ENCODE measurements around the gene RNF207. TPM values are rescaled to one million over a fixed set of nuclear protein-coding genes. Genes with fewer than 3 reads are reported as not detected.

The RNF207 gene
- total RNA-seq, 1 donor from 2014 or later: not detected

DNA sequence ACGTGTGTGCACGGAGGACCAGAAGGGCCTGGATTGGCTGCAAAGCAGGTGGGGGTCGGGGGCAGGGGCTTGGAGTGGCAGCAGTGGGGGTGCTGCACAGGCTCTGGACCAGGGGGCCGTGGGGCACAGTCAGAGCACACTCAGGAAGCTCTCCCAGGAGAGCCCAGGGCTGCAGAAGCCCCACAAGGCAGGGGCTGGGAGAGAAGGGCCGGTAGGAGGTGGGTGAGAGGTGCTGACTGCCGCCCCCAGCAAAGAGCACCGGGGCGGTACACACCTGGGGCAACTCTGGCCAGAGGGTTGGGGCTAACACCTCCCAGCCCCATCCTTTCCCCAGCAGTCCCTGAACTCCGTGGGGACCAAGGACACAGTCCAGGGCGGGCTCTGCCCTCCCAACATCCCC lies 39.7 kb upstream of the RNF207 start:
- Mint-ChIP-seq H3K36me3 (ENCODE audit: low read depth, unreplicated experiment) (no peaks in the 10 kb centered on the region), H3K4me1 (ENCODE audit: unreplicated experiment) (no peaks in the 10 kb centered on the region), H3K9me3 (ENCODE audit: unreplicated experiment) (no peaks in the 10 kb centered on the region), H3K27me3 (ENCODE audit: unreplicated experiment) (peaks cover 10% of the 10 kb centered on the region), H3K4me3 (ENCODE audit: unreplicated experiment) (no peak overlapping the region), H3K27ac (ENCODE audit: unreplicated experiment) (no peak overlapping the region)
- TF ChIP-seq, protein P1, sequence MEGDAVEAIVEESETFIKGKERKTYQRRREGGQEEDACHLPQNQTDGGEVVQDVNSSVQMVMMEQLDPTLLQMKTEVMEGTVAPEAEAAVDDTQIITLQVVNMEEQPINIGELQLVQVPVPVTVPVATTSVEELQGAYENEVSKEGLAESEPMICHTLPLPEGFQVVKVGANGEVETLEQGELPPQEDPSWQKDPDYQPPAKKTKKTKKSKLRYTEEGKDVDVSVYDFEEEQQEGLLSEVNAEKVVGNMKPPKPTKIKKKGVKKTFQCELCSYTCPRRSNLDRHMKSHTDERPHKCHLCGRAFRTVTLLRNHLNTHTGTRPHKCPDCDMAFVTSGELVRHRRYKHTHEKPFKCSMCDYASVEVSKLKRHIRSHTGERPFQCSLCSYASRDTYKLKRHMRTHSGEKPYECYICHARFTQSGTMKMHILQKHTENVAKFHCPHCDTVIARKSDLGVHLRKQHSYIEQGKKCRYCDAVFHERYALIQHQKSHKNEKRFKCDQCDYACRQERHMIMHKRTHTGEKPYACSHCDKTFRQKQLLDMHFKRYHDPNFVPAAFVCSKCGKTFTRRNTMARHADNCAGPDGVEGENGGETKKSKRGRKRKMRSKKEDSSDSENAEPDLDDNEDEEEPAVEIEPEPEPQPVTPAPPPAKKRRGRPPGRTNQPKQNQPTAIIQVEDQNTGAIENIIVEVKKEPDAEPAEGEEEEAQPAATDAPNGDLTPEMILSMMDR (IDR thresholded peaks at IDR 0.05; ENCODE audit: unreplicated experiment): no peak
- DNase-seq (ENCODE audit: low spot score): no peak

DNA sequence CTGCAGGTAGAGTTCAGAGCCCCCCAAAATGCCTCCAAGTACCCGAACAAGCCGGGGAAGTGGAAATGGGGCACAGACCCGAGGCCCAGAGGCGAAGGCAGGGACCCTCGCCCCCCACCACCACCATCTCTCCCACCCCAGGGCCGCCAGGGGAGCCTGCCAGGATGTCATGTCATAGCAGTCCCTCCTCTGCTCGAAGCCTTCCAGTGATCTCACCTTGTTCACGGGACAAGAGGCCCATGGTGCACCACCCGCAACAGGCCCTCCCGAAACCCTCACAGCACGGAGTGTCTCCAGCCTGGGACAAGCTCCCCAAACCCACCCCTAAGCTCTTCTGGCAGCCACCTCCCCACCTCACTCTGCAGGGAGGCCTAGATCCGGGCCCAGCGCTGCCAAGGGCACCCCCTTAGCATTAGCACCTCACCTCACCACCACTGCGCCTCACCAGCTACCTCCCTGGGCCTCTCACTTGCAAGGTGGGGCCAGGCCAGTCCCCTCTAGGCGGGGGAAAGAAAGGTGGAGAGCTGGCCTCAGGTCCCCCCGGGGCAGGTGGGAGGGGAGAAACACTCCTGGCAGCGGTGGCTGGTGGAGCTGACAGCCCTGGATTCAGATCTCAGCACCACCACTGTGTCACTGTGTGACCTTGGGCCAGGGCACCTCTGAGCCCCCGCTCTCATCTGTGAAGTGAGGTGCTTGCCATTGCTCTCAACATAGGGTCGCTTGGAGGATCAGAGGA lies 39.1 kb upstream of the RNF207 start:
- TF ChIP-seq, protein P1 (IDR thresholded peaks at IDR 0.05; ENCODE audit: unreplicated experiment): no peak
- H3K27ac Mint-ChIP-seq (ENCODE audit: unreplicated experiment): no peak overlapping the region
- no peaks in the 10 kb centered on the region for H3K36me3 Mint-ChIP-seq (ENCODE audit: low read depth, unreplicated experiment)
- no peaks in the 10 kb centered on the region for H3K4me1 Mint-ChIP-seq (ENCODE audit: unreplicated experiment)
- no peak overlapping the region for H3K4me3 Mint-ChIP-seq (ENCODE audit: unreplicated experiment)
- no peaks in the 10 kb centered on the region for H3K9me3 Mint-ChIP-seq (ENCODE audit: unreplicated experiment)
- no peak for DNase-seq (ENCODE audit: low spot score)
- peaks cover 14% of the 10 kb centered on the region for H3K27me3 Mint-ChIP-seq (ENCODE audit: unreplicated experiment)

GRCh38 chr1:6167391-6168303 lies 38.3 kb upstream of the RNF207 start:
- Mint-ChIP-seq H3K9me3 (ENCODE audit: unreplicated experiment) (no peaks in the 10 kb centered on the region), H3K27ac (ENCODE audit: unreplicated experiment) (no peak overlapping the region), H3K36me3 (ENCODE audit: low read depth, unreplicated experiment) (no peaks in the 10 kb centered on the region), H3K27me3 (ENCODE audit: unreplicated experiment) (peaks cover 14% of the 10 kb centered on the region), H3K4me3 (ENCODE audit: unreplicated experiment) (no peak overlapping the region), H3K4me1 (ENCODE audit: unreplicated experiment) (no peaks in the 10 kb centered on the region)
- no peak for DNase-seq (ENCODE audit: low spot score)
- TF ChIP-seq, protein P1 (IDR thresholded peaks at IDR 0.05; ENCODE audit: unreplicated experiment): no peak

DNA sequence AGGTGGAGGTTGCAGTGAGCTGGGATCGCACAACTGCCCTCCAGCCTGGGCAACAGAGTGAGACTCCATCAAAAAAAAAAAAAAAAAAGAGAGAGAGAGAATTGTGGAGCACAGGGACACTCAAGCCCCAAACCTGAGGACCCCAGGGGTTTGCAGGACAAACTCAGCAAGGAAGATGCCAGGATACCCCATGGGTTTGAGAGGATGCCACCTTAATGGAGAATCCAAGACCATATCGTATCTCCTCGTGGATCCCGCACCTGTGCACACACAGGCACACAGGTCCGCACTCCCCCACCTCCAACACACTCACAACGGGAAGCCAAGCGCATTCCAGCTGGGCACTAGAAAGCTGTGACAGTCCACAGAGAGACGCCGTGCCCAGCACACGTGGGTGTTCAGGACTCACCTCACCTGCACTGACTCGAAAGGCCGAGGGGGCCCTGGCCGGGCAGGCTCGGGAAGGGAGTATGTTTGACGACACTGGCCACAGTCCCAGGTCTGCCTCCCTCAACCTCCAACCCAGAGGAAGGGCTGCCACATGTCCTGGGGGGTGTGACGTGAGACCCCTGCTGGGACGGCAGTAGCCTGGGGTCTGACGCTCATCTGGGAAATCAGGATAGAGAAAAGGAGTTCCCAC lies 36.9 kb upstream of the RNF207 start:
- Mint-ChIP-seq H3K27ac (ENCODE audit: unreplicated experiment) (no peak overlapping the region), H3K36me3 (ENCODE audit: low read depth, unreplicated experiment) (no peaks in the 10 kb centered on the region), H3K9me3 (ENCODE audit: unreplicated experiment) (no peaks in the 10 kb centered on the region), H3K4me3 (ENCODE audit: unreplicated experiment) (no peak overlapping the region), H3K27me3 (ENCODE audit: unreplicated experiment) (peaks cover 14% of the 10 kb centered on the region), H3K4me1 (ENCODE audit: unreplicated experiment) (no peaks in the 10 kb centered on the region)
- no peak for DNase-seq (ENCODE audit: low spot score)
- TF ChIP-seq, protein P1 (IDR thresholded peaks at IDR 0.05; ENCODE audit: unreplicated experiment): no peak
